Measurements from ENCODE around the gene ABHD2.
"Not testable (repeated sequence)": the region's sequence is repeated elsewhere in the genome, so short reads cannot be mapped to it uniquely, and the experiment has no call there.

The ABHD2 gene

GRCh38 chr15:89247446-89247845 is 159.2 kb downstream of the ABHD2 start:
- peaks cover 66% of the 10 kb centered on the region for H3K36me3 ChIP-seq (ENCODE audit: insufficient read depth, low read length)
- peaks cover 24% of the 10 kb centered on the region for H3K79me2 ChIP-seq (ENCODE audit: insufficient read depth, low read length)
- H3K4me2 ChIP-seq (ENCODE audit: low read length): no peak overlapping the region

GRCh38 chr15:89248584-89248983 is 160.3 kb downstream of the ABHD2 start:
- Histone ChIP-seq H3K79me2 (ENCODE audit: insufficient read depth, low read length) (peaks cover 24% of the 10 kb centered on the region), H3F3A (ENCODE audit: insufficient read depth, low read length) (no peaks in the 10 kb centered on the region), H3K4me3 (ENCODE audit: low read depth, low read length, poor library complexity, severe bottlenecking) (no peak overlapping the region)

More at GRCh38 chr15:89247446-89247845, 159.2 kb downstream of the ABHD2 start:
- Histone ChIP-seq H3K9ac (ENCODE audit: low read length) (no peak overlapping the region), H3K4me1 (ENCODE audit: insufficient read depth, low read length, severe bottlenecking) (peaks cover 20% of the 10 kb centered on the region), H3K9me3 (ENCODE audit: low read length) (0 out of 2 replicates have a peak, but pooled peaks cover 3% of the 10 kb centered on the region), H3K27ac (ENCODE audit: low read depth, low read length, poor library complexity, severe bottlenecking) (no peak overlapping the region), H3K4me3 (ENCODE audit: low read depth, low read length, poor library complexity, severe bottlenecking) (no peak overlapping the region), H3K27me3 (ENCODE audit: insufficient read depth, low read length) (peaks cover 6% of the 10 kb centered on the region), H4K20me1 (ENCODE audit: insufficient read depth, low read length) (no peaks in the 10 kb centered on the region), H2AFZ (ENCODE audit: low read length) (no peak overlapping the region), H3F3A (ENCODE audit: insufficient read depth, low read length) (no peaks in the 10 kb centered on the region), H3K9me2 (ENCODE audit: low read depth, low read length) (no peaks in the 10 kb centered on the region)
- TF ChIP-seq CTCF (IDR thresholded peaks at IDR 0.05; ENCODE audit: low read length): no peak
- TF ChIP-seq EZH2 (IDR thresholded peaks at IDR 0.05; ENCODE audit: borderline replicate concordance, low read length): no peak

GRCh38 chr15:89250142-89250541 is 161.9 kb downstream of the ABHD2 start:
- not testable (repeated sequence) for H3K9ac ChIP-seq (ENCODE audit: low read length); H3K27ac ChIP-seq (ENCODE audit: low read depth, low read length, poor library complexity, severe bottlenecking); H3F3A ChIP-seq (ENCODE audit: insufficient read depth, low read length); H3K4me2 ChIP-seq (ENCODE audit: low read length); H4K20me1 ChIP-seq (ENCODE audit: insufficient read depth, low read length); H3K27me3 ChIP-seq (ENCODE audit: insufficient read depth, low read length); H3K4me3 ChIP-seq (ENCODE audit: low read depth, low read length, poor library complexity, severe bottlenecking); H3K9me3 ChIP-seq (ENCODE audit: low read length); H2AFZ ChIP-seq (ENCODE audit: low read length); H3K9me2 ChIP-seq (ENCODE audit: low read depth, low read length)
- H3K79me2 ChIP-seq (ENCODE audit: insufficient read depth, low read length): peaks cover 18% of the 10 kb centered on the region
- H3K36me3 ChIP-seq (ENCODE audit: insufficient read depth, low read length): peaks cover 85% of the 10 kb centered on the region
- peaks cover 12% of the 10 kb centered on the region for H3K4me1 ChIP-seq (ENCODE audit: insufficient read depth, low read length, severe bottlenecking)

More at GRCh38 chr15:89248584-89248983, 160.3 kb downstream of the ABHD2 start:
- Histone ChIP-seq H2AFZ (ENCODE audit: low read length) (no peak overlapping the region), H4K20me1 (ENCODE audit: insufficient read depth, low read length) (no peaks in the 10 kb centered on the region), H3K9me2 (ENCODE audit: low read depth, low read length) (no peaks in the 10 kb centered on the region), H3K9ac (ENCODE audit: low read length) (no peak overlapping the region), H3K9me3 (ENCODE audit: low read length) (0 out of 2 replicates have a peak, but pooled peaks cover 3% of the 10 kb centered on the region), H3K4me1 (ENCODE audit: insufficient read depth, low read length, severe bottlenecking) (peaks cover 12% of the 10 kb centered on the region), H3K27ac (ENCODE audit: low read depth, low read length, poor library complexity, severe bottlenecking) (no peak overlapping the region), H3K36me3 (ENCODE audit: insufficient read depth, low read length) (peaks cover 71% of the 10 kb centered on the region), H3K4me2 (ENCODE audit: low read length) (no peak overlapping the region), H3K27me3 (ENCODE audit: insufficient read depth, low read length) (no peaks in the 10 kb centered on the region)
- TF ChIP-seq CTCF (IDR thresholded peaks at IDR 0.05; ENCODE audit: low read length): no peak
- TF ChIP-seq EZH2 (IDR thresholded peaks at IDR 0.05; ENCODE audit: borderline replicate concordance, low read length): no peak

All from OCI-LY1 (cell line).